NCI-H446 (cell line): ENCODE data around the gene FBXO34.

ENCODE experiments used
- DNase-seq, 2 experiments: peaks; one replicate each; lab custom pipeline; 2025; lab: John Stamatoyannopoulos, UW

The FBXO34 gene

DNA sequence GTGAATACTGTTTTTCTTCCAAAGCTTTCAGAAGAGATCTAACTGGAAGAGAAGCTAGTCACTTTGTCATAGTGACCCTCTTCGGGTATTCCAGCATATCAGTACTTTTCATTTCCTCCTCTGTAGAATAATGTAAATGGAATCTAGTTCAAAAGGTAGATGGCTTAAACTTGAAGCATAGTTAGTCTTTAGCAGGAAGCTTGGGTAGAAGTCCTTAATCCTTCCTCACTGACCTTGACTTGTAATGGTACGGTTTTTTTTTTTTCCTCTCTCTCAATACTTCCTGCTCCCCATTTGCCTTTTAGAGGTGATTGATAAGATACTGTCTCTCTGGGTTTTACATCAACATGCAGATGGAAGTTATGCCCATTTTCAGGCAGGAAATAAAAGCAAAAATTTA, 1.7 kb downstream of the FBXO34 start:
- DNase-seq: no peak

DNA sequence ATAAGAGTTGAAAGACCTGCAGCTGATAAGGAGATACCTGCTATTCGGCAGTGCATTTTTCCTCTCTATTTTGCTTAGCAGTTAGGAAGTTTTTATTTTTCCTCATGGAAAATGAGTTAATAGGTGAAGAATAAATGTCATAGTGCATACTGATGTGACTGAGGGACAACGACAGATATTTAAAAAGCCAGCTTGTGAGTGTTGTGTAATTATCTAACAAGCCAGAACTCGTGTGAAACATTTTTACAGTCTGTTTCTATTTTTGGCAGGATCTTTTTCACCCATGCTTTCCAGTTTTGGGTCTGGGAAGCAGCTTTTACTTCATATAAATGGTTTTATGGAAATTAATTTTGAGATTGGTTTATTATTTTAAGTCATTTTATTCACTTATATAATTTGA, 2.9 kb downstream of the FBXO34 start:
- no peak for DNase-seq

DNA sequence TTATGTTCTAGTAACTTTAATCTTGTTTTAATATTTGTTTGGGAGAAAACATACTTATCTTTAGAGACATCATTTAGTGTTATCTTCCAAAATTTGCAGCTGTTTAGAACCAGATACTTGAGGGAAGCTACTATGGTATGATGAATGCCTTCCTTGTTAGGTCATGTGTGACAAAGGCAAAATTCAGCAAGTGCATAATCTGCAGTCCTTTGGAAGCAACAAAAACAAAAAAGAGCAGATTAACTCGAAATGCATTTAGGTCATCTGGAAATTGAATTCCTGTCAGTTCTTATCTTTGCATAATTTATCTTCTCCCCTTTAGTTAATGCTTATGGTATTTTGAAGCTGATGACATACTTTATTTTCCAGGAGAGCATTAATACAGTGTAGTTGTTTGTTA, 3.5 kb downstream of the FBXO34 start:
- no peak for DNase-seq

DNA sequence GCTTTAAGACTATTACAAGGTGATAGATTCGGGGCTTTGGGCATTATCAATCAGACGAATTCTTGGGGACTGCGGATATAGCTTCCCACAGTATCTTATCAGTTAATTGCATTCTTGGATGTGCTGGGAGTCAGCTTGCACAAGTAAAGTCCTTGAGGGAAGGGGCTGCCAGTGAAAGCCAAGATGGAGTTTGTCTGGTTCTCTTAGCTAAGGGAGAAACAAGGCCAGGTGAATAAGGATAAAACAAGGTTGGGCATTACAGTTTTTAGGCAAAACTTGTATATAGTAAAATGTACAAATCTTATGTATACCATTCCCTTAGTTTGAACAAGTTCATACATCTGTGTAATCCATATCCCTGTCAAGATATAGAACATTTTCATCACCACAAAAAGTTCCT, 5.5 kb downstream of the FBXO34 start:
- DNase-seq: no peak

DNA sequence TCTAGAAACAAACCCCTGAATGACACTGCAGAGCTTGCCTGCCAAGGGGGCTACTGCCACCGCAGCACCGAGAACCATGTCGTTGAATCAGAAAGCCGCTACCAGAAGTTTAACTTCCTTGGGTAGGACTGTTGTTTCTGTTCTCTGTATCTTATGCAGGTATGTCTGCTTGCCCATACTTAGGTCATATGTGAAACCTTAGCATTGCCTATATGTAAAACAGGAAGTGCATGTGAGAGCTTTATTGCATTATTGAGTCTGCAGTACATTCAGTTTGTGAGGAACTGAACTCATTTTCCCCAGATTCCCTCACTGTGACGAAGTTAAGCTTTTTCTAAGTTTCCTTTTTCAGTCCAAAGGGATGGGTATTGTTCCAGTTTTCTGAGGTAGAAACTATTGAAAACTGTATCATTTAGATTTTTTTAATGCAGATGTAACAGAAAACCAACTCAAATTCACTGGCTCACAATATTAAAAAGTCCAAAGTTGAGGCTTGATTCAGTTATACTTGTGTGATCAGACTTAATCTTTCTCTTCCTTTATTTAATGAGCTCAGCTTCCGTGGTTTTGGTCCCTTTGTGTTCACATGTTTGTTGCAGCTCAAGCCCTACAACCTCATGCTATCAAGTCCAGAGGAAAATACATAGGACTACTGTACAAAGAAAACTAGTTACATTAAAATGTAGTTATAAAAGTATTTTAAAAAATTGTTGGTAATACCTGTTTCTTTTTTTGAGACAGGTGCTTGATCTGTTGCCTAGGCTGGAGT, 6.9 kb downstream of the FBXO34 start:
- DNase-seq: no peak

DNA sequence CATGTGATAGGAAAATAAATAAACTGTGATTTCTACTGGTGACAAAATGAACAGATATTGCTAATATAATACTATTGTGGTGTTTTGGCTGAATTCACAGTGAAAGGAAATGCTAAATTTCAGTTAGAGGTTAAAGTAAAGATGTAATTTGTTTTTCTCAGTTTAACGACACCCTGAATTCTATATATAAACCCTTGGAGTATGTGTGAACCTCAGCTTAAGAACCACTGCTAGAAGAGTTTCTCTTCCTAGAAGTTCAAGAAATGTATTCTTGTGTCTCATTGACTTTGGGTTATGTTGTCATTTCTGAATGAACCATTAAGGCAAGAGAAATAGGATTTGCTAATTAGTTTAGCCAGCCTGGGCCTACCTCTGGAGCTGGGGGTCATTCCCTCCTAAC, 8.2 kb downstream of the FBXO34 start:
- DNase-seq: no peak

DNA sequence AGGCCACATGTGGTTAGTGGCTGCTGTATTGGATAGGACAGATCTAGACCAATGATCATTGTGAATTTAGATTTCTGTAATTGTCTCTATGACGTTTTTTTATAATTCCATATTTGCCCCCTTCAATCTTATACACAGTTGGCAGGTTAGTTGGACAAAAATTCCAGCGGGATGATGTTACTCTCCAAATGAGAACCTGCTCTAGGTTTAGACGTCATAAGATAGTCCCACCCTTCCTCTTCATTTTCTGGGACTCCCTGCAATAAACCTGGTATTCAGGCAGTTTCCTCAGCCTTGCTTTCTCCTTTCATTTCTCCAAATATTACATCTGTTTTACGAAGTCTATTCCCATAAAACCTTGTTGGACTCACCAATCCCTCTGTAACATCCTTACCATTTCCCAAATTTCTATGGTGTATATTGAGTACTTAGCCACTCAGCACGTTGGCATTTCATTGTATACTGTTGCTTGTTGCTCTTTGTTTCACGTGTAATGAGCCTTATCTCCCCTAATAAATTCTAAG, 10.2 kb downstream of the FBXO34 start:
- no peak for DNase-seq

DNA sequence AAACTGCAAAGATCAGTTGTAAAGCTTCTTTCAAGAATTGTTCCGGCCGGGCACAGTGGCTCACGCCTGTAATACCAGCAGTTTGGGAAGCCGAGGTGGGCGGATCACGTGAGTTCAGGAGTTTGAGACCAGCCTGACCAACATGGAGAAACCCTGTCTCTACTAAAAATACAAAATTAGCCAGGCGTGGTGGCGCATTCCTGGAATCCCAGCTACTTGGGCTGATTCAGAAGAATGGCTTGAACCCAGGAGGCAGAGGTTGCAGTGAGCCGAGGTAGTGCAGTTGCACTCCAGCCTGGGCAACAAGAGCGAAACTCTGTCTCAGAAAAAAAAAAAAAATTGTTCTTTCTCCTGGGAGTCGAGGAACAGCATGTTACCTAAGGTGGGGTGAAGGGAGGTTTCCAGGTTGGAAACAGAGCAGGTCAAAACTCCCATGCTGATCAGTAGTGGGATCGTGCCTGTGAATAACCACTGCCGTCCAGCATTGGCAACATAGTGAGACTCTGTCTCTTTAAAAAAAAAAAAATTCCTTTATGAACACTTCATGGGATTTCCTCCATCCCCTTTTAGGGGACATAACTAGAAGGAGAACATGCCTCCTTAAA, 13.9 kb downstream of the FBXO34 start:
- DNase-seq: no peak

DNA sequence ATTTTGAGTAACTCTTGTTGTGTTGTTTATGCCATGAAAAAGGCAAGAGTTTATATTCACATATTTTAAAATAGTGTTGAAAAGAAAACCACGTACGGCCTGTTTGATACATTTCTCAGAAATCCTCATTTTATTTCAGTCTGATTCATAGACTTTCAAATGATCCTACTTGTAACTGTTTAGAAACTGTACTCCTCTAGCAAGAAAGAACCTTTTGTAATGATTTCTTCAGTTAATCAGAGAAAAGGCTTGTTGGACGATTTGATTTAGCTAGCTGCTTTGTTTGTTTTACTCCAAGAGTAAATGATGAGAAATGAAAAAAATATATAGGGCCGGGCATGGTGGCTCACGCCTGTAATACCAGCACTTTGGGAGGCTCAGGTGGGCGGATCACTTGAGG, 17.2 kb downstream of the FBXO34 start:
- DNase-seq: no peak

DNA sequence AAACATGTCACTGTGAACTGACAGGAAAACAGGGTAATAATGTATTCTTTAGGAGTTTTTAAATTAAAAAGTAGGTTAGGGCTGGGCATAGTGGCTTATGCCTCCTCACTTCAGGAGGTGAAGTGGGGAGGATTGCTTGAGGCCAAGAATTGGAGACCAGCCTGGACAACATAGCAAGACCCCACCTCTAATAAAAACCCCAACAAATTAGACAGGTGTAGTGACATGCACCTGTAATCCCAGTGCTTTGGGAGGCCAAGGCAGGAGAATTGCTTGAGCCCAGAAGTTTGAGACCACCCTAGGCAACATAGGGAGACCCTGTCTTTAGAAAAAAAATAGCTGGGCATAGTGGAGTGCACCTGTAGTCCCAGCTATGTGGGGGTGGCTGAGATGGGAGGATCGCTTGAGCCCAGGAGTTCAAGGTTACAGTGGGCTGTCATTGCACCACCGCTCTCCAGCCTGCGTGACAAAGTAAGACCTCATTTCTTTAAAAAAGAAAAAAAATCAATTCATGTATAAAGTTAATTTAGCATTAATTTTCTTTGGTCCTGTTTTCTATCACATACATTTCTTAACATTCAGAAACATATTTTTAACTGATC, 20.4 kb downstream of the FBXO34 start:
- DNase-seq: no peak

DNA sequence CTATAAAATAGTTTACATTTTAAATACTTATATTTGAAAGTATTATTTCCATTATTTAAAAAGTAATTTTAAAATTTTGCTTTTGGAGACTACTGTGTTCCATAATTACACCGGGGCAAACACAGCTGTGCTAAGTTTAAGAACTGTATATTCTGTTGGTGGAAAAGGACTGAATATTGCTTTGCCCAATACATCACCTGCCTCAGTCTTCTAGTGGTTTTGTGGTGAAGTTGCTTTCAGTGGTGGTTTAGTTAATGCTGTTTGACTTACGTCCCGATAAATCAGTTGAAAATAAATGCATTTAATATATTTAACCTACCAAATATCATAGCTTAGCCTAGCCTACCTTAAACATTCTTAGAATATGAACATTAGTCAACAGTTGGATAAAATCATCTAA, 23.4 kb downstream of the FBXO34 start:
- DNase-seq: no peak

DNA sequence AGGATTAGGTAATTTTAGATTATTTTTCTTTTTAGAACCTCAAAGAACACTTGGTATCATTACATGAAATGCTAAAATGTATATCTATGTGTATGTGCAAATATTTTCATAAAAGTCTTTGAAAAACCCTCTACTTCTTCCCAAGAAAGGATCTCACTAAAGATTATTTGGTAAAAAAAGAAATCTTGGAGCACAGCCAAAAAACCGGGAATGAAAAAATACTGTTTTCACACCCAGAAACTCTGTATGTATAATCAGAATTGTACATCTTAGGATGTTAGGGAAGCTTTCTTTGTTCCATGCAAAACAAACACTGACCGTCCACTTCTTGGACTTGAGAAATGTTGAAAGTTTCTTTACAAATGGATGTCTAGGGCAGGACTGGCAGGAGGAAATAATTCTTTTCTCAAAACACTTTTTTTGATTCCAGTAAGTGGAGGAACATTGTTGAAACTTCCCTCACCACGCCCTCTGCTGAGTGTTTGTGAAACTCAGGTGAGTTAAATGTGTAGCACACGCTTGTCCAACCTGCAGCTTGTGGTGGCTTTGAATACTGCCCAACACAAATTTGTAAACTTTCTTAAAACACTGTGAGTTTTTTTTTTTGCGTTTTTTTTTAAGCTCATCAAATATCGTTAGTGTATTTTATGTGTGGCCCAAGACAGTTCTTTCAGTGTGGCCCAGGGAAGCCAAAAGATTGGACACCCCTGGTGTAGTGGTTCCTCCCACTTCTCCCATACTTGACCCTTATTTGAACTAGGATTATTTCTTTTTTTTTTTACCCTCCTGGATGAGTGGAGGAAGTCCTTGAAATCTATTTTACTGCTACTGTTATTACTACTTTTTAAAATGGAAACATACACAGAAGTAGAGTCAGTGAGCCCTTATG, 26.6 kb downstream of the FBXO34 start:
- no peak for DNase-seq

DNA sequence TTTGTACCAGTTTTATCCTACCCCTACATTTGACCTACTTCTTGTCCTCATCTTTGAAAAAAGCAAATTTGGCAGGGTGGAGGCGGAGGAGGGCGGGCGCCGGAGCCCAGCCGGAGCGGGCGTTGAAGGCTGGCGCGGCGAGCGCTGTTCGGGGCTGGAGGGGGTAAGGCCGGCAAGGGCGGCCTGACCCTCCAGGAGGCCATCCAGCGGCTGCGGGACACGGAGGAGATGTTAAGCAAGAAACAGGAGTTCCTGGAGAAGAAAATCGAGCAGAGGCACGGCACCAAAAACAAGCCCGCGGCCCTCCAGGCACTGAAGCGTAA, 27.2 kb downstream of the FBXO34 start:
- no peak for DNase-seq

DNA sequence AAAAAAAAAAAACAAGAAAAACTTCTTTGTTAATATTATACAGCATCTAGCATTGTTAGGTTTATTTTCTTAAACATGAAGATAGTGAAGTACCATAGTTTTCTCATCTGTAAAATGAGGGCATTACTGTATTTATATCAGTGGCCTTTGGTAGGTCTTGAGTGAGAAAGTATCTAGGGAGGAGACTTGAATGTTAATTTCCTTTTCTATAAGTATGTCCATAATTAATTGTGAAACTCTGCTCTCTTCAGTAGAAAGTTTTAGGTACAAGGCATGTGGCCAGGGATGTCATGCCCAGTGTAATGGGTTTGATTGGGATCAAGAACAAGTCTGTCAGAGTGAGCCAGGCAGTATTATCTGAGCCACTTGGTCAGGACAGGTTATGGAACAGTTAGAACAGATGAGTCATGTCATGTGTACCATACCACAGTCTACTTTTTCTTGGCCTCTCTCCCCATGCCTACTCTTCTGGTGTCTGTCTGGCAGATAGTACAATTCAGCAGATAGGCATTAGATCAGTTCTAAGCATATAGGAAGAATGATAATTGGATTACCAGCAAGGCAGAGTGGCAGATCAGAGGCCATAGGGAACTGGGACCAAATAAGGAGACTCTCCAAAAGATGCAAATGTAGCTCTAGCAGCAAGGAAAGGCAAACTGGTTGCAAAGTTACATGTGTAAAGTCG, 30.4 kb downstream of the FBXO34 start:
- peak in 1 of 2 experiments; percentile 5 for DNase-seq

DNA sequence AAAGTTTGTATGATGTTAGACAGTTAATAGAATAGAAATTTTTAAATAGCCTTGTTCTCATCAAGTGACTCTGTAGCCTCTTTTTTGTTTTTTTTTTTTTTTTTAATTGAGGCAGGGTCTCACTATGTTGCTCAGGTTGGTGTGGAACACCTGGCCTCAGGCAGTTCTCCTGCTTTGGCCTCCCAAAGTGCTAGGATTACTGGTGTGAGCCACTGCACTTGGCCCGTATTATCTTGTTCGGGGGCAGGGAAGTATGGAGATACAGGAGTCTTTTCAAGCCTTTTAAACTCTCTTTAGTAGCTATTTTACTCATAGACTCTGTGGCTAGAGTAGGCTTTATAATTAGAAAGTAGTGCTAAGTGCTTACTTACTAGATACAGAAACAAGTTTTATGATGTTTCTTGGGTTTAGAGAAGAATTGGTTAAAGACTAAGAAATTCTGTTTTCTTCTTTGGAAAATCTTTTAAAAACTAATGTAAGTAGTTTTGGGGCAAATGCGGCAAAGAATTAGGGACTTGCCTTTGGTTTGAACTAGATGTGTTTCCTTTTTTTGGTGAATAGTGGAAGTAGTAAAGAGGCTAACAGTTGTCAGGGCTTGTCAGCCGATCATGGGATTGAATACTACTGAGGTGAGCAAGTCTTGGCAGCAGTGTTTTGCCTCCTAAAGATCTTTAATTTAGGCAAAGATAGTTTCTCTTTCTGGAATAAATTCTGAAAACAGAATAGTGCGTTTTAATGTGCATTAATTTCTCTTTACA, 31.3 kb downstream of the FBXO34 start:
- no peak for DNase-seq

DNA sequence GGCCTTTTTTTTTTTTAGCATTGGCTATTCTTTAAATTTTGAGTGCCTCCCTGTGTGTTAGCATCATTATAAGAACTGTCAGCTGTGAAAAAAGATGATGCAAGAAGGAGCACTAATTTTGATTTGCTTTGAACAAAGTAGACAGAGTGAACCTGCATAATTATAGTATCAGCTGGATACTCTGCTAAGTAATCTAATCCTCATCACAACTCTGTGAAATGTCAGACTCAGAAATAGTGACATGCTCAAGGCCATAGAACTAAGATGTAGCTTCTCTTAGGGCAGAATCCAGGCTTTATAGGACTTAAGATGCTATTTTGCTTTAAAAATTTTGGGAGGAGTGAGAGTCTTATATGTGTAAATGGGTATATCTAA, 31.9 kb downstream of the FBXO34 start:
- DNase-seq: no peak

DNA sequence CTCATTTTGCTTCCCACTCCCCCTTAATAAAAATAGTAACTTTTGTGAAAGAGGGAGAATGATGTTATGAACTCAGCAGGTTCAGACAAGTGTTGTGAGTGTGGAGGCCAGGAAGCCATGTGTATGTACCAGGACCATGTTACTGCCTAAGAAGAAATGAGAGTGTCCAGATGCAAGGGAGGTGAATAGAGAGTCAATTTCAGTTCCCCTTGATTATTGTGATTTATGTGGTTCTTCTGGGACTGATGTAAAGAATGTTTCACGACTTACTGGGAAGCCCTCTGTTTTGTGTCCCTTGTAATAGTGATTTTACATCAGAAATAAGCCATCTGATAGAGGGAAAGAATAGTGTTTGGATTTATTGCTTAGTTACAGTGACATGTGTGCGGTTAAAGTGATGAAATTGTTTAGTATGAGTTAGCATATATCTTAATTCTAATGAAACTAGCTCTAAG, 32.5 kb downstream of the FBXO34 start:
- no peak for DNase-seq

DNA sequence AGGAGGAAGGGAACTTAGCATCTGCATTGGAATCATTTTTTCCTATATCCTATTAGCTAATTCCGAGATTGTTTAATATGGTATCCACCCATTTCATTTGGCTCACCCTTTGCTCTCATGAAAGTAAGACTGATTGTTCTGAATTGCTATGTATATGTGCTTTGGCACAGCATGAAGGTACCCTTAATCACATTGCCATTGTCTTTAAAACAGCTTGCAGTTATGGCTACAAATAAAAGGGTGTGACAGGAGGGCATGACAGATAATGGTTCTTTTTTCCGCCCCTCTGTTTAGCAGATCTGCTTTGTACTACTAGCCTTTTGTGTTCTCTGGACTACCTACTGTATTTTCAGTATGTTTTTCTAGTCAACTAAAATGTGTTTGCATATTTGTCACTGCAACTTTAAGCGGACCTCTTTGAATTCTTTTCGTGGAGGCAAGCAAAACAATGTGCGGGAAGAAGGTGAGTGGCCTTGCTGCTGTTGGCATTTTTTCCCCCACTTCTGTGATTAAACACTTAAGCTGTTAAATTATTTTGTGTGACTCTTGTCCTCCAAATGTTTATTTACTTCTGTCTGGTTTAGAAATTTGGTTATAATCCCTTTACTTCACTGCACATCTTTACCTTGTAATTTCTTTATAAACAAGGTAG, 35.8 kb downstream of the FBXO34 start:
- no peak for DNase-seq

DNA sequence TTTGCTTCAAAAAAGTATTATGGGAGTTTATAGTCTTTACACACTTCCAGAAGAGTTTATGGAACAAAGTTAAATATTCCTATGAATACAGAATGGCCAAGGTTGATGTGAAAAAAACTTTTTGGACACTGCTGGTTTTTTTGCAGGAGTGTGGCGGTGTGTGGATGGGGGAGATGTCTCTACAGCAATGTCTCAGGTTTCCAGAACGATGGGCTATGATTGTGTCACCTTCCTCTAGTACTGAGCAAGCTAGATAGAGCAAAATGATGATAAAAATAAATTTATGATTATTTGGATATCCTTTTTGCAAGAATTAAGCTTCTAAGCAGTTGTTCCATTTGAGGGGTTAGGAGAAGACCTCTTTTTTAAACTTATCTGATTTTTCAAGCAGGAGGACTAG, 37.9 kb downstream of the FBXO34 start:
- DNase-seq: no peak

DNA sequence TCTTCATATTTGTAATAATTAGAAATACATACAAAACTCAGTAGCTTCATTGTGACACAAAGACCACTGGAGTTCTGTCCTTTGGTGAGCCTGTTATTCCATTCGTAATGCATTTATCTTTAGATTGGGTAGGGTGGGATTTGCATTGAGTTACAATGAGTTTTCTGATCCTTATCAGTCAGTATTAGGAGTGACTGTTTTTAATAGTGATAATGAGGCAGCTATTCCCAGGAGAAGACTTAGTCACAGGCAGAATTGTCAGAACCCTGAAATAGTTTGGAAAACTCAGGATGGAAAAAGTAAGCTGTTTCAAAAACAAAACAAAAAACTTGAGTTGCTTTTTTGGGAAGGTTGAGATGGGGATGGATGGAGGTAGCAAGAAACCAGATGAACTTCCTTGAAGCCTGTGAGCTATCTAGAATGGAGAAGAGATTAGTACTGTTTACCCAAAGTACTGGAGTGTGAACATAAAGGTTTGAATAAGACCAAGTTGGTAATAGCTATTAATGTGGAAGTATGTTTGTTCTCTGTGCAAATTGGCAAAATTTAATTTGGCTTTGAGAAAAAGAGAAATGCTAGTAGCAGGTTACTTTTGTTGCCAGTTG, 38.6 kb downstream of the FBXO34 start:
- DNase-seq: no peak
